ENCODE results near the gene SLC16A7.
A peak's percentile ranks its signal among the peaks of the same experiment; 100 is the strongest.

SLC16A7 gene

DNA sequence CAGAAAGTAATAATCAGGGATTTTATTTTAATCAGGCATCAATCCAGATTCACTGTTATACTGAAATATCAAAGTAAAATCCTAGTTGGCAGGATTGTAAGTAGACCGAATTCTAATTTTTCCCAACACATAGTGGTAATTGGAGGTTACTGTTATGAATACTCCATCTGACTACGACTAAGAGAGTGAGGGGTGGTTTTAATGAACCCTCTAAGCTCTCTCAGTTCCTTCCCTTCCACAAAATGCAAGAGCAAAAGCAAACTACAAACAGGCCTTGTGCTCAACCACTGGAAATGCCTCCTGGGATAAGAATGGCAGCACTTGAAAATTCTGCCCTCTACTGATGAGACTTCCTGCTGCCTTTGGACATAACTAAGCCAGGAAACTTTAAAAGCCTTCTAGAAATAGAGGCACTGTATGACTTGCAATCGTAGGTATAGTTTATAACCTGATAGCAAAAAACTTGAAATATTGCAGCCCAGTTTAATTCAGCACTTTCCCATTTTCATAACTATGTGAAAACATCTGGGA lies 184.8 kb downstream of the SLC16A7 start:
- peak; percentile 51 for DNase-seq (ENCODE audit: low read depth)
- TF ChIP-seq, protein P1, sequence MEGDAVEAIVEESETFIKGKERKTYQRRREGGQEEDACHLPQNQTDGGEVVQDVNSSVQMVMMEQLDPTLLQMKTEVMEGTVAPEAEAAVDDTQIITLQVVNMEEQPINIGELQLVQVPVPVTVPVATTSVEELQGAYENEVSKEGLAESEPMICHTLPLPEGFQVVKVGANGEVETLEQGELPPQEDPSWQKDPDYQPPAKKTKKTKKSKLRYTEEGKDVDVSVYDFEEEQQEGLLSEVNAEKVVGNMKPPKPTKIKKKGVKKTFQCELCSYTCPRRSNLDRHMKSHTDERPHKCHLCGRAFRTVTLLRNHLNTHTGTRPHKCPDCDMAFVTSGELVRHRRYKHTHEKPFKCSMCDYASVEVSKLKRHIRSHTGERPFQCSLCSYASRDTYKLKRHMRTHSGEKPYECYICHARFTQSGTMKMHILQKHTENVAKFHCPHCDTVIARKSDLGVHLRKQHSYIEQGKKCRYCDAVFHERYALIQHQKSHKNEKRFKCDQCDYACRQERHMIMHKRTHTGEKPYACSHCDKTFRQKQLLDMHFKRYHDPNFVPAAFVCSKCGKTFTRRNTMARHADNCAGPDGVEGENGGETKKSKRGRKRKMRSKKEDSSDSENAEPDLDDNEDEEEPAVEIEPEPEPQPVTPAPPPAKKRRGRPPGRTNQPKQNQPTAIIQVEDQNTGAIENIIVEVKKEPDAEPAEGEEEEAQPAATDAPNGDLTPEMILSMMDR (conservative IDR thresholded peaks at IDR 0.05; ENCODE audit: low read length): peak; percentile 55
- H3K4me3 ChIP-seq (ENCODE audit: low read length): no peak overlapping the region

DNA sequence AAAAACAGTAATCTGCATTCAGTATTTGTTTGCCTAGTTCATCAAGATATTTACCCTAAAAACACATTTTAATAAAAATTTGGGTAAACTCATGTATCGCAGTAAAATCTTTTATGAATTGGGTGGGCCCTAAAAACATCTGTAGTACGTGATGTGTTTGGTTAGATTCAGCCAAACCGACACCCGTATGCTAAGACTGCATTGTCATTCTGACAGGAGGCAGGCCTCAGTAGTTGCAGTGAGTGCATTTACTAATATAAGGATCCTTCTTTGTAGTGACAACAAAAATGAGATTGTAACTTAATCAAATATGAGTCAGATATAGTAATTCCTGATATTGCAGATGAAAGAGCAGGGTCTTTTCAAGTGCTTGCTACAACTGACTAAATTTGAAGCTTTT lies 191.8 kb downstream of the SLC16A7 start:
- TF ChIP-seq, protein P1 (conservative IDR thresholded peaks at IDR 0.05; ENCODE audit: low read length): no peak
- no peak overlapping the region for H3K4me3 ChIP-seq (ENCODE audit: low read length)
- DNase-seq (ENCODE audit: low read depth): peak; percentile 14

DNA sequence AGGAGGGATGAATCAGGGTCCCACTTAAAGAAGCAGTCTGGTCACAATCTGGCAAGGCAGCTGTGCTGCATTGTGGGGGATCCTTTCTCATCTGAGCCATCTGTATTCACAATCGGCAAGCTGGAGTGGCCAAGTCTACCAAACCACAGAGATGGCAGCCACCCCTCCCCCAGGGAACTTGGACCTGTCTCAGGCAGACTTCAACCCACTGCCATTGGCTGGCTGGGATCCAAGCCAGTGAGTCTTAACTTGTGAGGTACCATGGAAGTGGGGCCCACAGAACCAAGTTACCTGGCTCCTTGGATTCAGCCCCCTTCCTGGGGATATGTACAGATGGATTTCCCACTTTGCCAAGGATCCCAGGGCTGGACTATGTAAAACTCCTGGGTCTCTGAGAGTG lies 196.8 kb downstream of the SLC16A7 start:
- no peak overlapping the region for H3K4me3 ChIP-seq (ENCODE audit: low read length)
- TF ChIP-seq, protein P1 (conservative IDR thresholded peaks at IDR 0.05; ENCODE audit: low read length): no peak
- no peak for DNase-seq (ENCODE audit: low read depth)

DNA sequence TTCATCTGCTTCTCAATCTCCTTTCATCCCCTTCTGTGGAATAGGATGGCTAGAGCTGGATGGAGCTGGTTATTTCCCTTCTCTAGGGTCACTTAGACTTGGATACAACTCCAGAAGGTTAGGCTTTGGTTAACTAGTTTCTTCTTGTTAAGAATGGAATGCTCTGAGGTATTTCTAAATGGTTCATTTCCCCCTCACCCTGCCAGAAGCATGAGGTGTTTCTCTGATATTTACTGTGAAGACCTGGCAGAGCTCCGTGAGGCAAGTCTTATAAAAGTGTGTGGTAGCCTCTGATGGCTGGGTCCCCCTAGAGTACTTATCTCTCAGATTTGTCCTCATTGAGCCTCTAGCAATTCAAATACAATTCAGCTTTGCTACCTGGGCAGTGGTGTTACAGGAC lies 207.9 kb downstream of the SLC16A7 start:
- no peak overlapping the region for H3K4me3 ChIP-seq (ENCODE audit: low read length)

DNA sequence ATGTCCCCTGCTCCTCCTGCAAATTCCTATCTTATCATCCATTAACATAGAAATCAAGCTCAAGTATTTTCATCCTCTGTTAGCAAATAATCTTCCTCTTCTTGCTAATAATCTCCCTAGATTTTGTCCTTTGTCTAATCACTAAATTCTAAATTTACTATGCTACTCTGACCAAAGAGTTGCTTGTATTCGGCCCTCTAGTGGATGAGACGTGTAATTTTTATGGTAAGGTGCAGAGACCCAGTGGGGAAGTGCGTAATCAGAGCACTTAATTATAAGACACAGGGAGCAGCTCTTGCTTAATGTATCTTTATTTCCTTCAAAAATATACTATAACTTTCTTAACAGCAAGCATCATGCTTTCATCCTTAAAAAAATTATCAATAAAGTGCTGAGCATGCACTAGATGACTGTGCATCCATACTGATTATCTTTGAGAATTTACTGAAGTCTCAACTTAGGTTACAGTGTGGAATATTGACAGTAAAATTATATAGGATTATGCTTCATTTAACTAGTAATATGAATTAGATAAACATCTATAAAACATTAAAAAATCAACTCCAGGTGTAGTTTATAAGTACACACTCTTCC lies 212.6 kb downstream of the SLC16A7 start:
- no peak overlapping the region for H3K4me3 ChIP-seq (ENCODE audit: low read length)
- DNase-seq (ENCODE audit: low read depth): peak; percentile 48

More for the DNA sequence above, 207.9 kb downstream of the SLC16A7 start:
- TF ChIP-seq, protein P1 (conservative IDR thresholded peaks at IDR 0.05; ENCODE audit: low read length): no peak
- peak; percentile 25 for DNase-seq (ENCODE audit: low read depth)

DNA sequence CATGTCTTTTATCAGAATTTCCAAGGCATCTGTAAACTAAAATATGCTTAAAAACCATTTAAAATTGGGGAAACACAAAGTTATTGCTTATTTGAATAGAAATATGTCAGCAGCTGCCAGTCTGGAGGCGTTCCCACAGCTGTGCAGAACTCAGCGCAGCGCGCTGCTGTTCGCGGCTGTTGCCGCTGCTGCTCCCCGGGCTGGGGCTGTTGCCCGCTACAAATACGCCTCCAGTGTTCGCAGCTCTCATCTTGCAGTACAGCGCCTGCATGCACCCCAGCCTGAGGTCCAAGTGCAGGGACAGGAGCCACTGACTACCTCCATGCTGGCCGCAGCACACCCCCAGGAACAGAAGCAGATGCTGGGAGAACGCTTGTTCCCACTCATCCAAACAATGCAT lies 216.2 kb downstream of the SLC16A7 start:
- TF ChIP-seq, protein P1 (conservative IDR thresholded peaks at IDR 0.05; ENCODE audit: low read length): no peak
- DNase-seq (ENCODE audit: low read depth): no peak
- H3K4me3 ChIP-seq (ENCODE audit: low read length): no peak overlapping the region

More for the DNA sequence above, 212.6 kb downstream of the SLC16A7 start:
- TF ChIP-seq, protein P1 (conservative IDR thresholded peaks at IDR 0.05; ENCODE audit: low read length): peak; percentile 86

DNA sequence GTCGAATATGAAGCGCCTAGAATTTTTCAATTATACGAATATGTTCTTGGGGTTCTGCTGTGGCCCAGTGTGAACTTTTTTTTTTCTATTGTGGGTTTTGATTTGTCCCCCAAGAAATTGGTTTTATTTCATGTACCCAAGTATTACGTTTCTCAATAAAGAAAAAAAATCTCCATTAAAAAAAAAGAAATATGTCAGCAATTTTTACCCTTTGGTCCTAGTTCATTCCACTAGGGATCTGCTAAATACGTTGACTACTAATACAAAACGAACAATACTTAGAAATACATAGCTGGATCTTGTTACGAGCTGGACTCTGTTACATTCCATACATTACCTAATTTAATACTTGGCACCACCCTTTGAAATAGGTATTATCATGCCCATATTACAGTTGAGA lies 216.9 kb downstream of the SLC16A7 start:
- no peak for DNase-seq (ENCODE audit: low read depth)
- no peak overlapping the region for H3K4me3 ChIP-seq (ENCODE audit: low read length)
- TF ChIP-seq, protein P1 (conservative IDR thresholded peaks at IDR 0.05; ENCODE audit: low read length): no peak

Measured in AG10803 (cell line).